Measurements from ENCODE around the gene EML1. TPM values are rescaled to one million over a fixed set of nuclear protein-coding genes. Genes with fewer than 3 reads are reported as not detected.

EML1 gene
- total RNA-seq, 2 experiments from 2014 or later: not detected

DNA sequence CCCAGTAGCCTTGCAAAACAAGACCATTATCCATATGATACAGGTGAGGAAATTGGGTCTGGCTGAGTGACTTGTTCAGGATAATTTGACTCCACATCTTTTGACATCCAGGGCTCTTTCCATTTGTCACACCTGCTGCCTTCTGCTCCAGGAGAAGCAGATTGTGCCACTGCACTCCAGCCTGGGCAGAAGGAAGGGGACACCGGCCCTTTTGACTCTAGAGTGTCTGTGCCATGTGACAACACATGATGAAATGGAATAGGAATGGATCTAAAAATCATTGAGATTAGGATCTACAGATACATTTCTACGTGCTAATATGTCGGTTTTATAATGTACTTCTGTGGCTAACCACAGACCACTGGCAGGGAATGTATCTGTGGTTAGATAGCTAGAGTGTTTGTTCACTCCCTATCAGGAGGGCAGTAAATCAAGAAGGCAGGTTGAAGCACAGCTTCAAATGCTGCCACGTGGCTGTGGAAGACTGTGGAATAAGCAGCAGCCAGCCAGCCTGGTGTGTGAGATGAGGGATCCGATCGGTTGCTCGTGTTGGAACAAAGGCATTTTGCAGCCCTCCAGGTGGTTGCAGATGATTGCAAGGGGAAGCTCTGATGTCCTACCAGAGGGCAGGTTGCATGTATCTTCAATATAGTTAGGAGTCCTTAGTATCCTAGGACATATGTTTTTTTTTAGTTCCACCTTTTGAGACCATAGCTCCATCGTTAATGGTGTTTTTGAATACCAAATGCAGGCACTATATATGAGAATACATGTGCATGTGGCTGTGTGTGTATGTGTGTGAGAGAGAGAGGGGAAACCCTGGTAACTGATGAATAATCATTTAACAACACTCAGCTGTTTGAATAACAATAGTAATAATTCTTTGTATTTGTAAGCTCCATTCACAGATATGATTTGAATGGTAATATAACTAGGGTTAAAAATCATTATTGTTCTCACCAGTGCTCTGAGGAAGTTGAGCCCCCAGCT is 28.6 kb downstream of the EML1 start:
- Histone ChIP-seq H3K79me2 (ENCODE audit: insufficient read depth, low read depth, low read length) (no peaks in the 10 kb centered on the region), H4K20me1 (ENCODE audit: insufficient read depth, low read length) (no peaks in the 10 kb centered on the region), H3K4me3 (ENCODE audit: low read depth, low read length, poor library complexity, severe bottlenecking) (no peak overlapping the region), H3K4me1 (ENCODE audit: insufficient read depth, low read length, poor library complexity, severe bottlenecking) (no peaks in the 10 kb centered on the region), H3K4me2 (ENCODE audit: low read length) (no peak overlapping the region), H3K9me3 (ENCODE audit: low read length) (no peaks in the 10 kb centered on the region), H3K9me2 (ENCODE audit: insufficient read depth, low read length) (no peaks in the 10 kb centered on the region), H3K36me3 (ENCODE audit: insufficient read depth, low read length) (no peaks in the 10 kb centered on the region), H2AFZ (ENCODE audit: low read length) (no peak overlapping the region), H3K27ac (ENCODE audit: low read depth, low read length, poor library complexity, severe bottlenecking) (no peak overlapping the region)
- ChIA-PET POLR2A (interaction anchor here (0.6 to 1.1 kb wide), 2 partner anchors 9 to 81 kb away, joined by 3 read pairs; no protein-coding TSS in a partner anchor), CTCF (ENCODE audit: unreplicated experiment) (no interaction called here)
- TF ChIP-seq CTCF (conservative IDR thresholded peaks at IDR 0.05; ENCODE audit: low read length): no peak
- TF ChIP-seq EZH2phosphoT487 (IDR thresholded peaks at IDR 0.05; ENCODE audit: borderline replicate concordance, low read depth, low read length): no peak
- no peak for DNase-seq (ENCODE audit: low spot score)
- BruUV-seq (replicated peaks): no TSS peak
- intact Hi-C loops (cut with micrococcal nuclease; ENCODE audit: unreplicated experiment): no loop called here

DNA sequence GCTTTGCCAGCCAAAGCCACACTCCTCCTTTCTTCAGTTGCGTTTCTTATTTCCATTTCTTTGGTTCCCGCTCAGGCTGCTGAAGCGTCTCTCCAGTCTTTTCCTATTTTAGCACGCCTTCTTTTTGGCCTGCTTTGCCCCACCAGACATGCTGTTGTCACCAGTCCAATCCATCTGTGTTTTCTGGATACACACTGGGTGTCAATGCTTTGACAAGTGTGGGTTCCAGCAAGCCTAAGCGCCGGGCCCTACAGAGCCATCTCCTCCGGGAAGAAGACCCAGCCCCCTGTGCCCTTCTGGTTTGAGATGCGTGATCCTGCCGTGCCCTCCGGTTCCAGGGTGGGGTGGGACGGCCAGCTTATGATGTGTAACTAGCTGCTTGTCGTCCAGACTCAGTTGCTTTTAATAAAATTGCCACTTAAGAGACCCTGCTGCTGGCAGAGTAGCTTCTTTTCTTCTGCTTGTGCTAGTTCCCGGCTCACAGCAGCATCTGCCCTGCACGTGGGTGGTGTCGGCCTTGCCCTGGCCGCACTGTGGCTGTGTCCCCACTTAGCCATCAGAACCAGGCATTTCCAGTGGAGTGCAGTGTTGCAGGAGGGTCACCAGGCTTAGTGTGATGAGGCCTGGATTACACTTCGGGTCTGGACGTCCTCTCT is 29.7 kb downstream of the EML1 start:
- TF ChIP-seq CTCF (conservative IDR thresholded peaks at IDR 0.05; ENCODE audit: low read length): no peak
- no peak for TF ChIP-seq EZH2phosphoT487 (IDR thresholded peaks at IDR 0.05; ENCODE audit: borderline replicate concordance, low read depth, low read length)
- no peak overlapping the region for H2AFZ ChIP-seq (ENCODE audit: low read length)
- ChIA-PET CTCF (ENCODE audit: unreplicated experiment) (interaction anchor here (0.6 kb wide), 1 partner anchor 1742 kb away, joined by 3 read pairs; no protein-coding TSS in a partner anchor), POLR2A (interaction anchor here (1.1 kb wide), 1 partner anchor 10 kb away, joined by 3 read pairs; no protein-coding TSS in a partner anchor)
- no peaks in the 10 kb centered on the region for H3K36me3 ChIP-seq (ENCODE audit: insufficient read depth, low read length)
- H3K27ac ChIP-seq (ENCODE audit: low read depth, low read length, poor library complexity, severe bottlenecking): no peak overlapping the region
- intact Hi-C loops (cut with micrococcal nuclease; ENCODE audit: unreplicated experiment): no loop called here
- H3K79me2 ChIP-seq (ENCODE audit: insufficient read depth, low read depth, low read length): no peaks in the 10 kb centered on the region
- no peak overlapping the region for H3K4me2 ChIP-seq (ENCODE audit: low read length)
- BruUV-seq (replicated peaks): no TSS peak
- H3K9me3 ChIP-seq (ENCODE audit: low read length): no peaks in the 10 kb centered on the region
- H3K4me3 ChIP-seq (ENCODE audit: low read depth, low read length, poor library complexity, severe bottlenecking): no peak overlapping the region
- no peak for DNase-seq (ENCODE audit: low spot score)
- H4K20me1 ChIP-seq (ENCODE audit: insufficient read depth, low read length): no peaks in the 10 kb centered on the region
- H3K9me2 ChIP-seq (ENCODE audit: insufficient read depth, low read length): no peaks in the 10 kb centered on the region
- H3K4me1 ChIP-seq (ENCODE audit: insufficient read depth, low read length, poor library complexity, severe bottlenecking): no peaks in the 10 kb centered on the region
